DND-41 (cell line): Measurements from ENCODE around the gene GRIK4.

Source experiments
- CTCF ChIP-seq: IDR thresholded peaks from 2 replicates; pipeline ENCODE4 v1.5.1; 2012; ENCODE audit warnings: borderline replicate concordance, low read length, moderate library complexity, mild to moderate bottlenecking; ENCODE audit not compliant: poor library complexity, severe bottlenecking; ENCODE audit errors: extremely low read depth
- EZH2 ChIP-seq: IDR thresholded peaks from 3 replicates; pipeline ENCODE4 v1.6.1; 2012; ENCODE audit warnings: borderline replicate concordance, low read depth, mild to moderate bottlenecking, moderate library complexity, low read length, inconsistent platforms; ENCODE audit not compliant: severe bottlenecking

DNA sequence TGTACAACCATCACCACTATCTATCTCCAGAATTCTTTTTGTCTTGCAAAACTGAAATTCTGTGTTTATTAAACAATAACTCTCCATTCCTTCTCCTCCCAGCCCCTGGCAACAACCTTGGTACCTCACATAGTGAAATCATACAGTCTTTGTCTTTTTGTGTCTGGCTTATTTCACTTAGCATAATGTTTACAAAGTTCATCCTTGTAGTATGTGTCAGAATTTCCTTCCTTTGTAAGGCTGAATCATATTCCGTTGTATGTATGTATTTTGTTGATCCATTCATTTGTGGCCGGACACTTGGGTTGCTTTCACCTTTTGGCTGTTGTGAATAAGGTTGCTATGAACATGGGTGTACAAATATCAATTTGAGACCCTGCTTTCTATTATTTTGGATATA lies 268.7 kb downstream of the GRIK4 start:
- TF ChIP-seq CTCF = no peak
- no peak for TF ChIP-seq EZH2
